Fibroblast of upper back skin (primary cell): Measurements from ENCODE around the gene PRKCE.
"Not testable (repeated sequence)": the region's sequence is repeated elsewhere in the genome, so short reads cannot be mapped to it uniquely, and the experiment has no call there.

Source experiments
- DNase-seq: peaks from one replicate; pipeline ENCODE4 v3.0.0-alpha.2; 2013

PRKCE gene

DNA sequence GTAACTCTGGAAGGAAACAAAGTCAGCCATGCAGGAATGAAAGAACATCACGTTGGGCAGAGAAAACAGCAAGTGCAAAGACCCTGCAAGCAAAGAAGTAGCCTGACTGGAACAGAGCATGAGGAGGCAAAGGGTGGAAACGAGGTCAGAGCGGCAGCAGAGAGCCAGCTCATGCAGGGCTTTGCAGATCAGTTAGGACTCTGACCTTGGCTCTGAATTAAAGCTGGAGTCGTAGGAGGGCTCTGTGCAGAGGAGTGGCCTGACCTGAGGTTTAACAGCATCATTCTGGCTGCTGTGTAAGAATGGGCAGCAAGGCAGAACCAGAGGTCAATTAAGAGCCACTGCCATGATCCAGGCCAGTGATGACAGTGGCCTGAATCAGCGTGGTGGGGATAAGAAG lies 220.7 kb downstream of the PRKCE start:
- no peak for DNase-seq

- DNase-seq, result no peak
These were observed 222.9 kb downstream of the PRKCE start for GRCh38 chr2:45874344-45874743.

GRCh38 chr2:45876611-45877010 lies 225.1 kb downstream of the PRKCE start:
- no peak for DNase-seq

- DNase-seq, result no peak
These were observed 227.9 kb downstream of the PRKCE start for GRCh38 chr2:45879406-45879805.

GRCh38 chr2:45879936-45880335 lies 228.5 kb downstream of the PRKCE start:
- no peak for DNase-seq

GRCh38 chr2:45881970-45882581 lies 230.6 kb downstream of the PRKCE start:
- no peak for DNase-seq

- DNase-seq, result peak; percentile 90
These were observed 231.5 kb downstream of the PRKCE start for GRCh38 chr2:45882707-45883602.

DNA sequence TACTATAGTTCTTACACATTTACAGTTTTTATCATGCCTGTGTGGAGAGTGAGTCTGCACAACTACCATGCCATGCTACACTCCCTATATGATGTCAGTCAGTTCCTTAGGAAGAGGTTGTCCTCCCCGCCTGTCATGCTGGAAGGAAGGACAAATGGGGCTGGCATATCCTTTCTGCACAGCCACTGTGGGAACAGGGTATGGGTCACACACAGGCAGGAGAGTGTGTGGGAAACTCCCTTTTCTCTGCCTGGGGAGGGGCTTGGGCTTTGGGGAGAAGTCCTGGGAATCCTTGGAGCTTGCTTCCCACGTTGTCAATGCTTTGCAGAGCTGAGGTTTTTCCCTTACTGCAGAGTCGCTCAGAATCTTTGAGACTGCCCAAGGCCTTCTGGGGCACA lies 232.1 kb downstream of the PRKCE start:
- DNase-seq, result no peak

DNA sequence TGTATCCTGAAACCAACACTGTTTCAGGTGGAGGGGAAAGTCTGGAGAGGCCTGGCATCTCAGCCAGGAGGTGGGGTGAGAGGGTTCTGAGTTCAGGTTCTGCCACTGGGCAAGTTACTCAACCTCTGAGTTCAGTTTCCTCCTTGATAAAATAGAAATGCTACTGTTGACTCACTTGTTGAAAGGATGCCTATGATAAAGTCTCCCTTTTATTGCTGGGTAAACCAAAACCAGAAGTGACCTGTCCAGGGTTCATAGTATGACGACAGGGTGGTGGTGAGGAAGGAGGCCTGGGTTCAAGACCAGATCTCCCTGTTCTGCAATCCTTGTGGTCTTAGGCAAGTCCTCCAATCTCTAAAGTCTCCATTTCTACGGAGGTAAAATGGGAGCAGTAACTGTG lies 232.7 kb downstream of the PRKCE start:
- DNase-seq, result no peak

- peak; percentile 21 for DNase-seq
These were observed 233.7 kb downstream of the PRKCE start for GRCh38 chr2:45885171-45885621.

DNA sequence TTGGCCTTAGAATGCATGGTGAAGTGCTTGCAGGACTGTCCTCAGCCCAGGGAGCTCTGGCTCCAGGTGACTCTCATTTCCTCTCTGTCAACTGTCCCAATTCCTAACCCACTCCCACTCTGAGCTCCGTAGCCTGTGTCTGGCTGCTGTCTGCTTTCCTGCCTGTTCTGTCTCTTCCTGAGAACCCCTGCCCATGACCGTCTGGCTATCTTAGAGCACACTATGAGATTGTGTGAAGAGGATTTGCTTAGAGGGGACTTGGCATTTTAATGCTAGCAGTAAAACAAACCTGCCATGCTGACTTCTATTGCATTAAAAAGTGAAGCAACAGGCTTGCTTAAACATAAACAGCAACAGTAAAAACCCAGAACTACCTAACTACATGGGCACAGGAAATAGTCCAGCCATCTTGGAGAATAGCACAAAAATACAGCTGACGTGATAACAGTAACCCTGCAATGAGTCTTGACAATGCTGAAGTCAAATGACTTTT lies 234.7 kb downstream of the PRKCE start:
- no peak for DNase-seq

DNA sequence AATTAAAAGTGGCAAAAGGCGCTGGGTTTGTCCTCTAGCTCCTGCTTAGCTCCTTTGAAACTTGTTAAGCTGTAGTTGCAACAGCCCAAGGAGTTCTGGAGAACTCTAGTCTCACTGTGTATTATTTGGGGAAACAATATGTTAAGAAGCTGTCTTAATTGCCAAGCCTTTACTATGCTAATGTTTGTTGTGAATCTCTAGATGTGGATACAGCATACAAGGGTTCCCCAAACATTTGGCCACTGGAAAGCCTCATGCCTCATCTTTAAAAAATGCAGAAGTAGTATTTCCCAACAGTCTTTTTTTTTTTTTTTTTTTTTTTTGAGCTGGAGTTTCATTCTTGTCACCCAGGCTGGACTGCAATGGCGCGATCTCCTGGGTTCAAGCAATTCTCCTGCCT lies 236.7 kb downstream of the PRKCE start:
- DNase-seq, result peak; percentile 55

DNA sequence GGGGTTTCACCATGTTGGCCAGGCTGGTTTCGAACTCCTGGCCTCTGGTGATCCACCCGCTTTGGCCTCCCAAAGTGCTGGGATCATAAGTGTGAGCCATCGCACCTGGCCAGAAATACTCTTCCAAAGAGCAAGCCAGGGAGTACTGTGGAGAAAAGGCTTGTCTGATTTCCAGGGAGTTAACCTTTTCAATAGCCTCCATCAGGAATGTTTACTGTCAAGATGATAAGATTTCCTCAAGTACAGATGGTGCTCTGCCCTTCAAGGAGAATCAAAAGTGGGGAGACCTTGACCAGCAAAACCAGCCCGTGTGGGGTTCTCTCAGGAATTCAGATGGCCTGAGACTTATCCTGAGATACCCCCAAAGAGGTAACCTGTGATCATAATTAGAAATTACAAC lies 237.2 kb downstream of the PRKCE start:
- no peak for DNase-seq

- peak; percentile 62 for DNase-seq
These were observed 237.6 kb downstream of the PRKCE start for GRCh38 chr2:45889053-45889452.

DNA sequence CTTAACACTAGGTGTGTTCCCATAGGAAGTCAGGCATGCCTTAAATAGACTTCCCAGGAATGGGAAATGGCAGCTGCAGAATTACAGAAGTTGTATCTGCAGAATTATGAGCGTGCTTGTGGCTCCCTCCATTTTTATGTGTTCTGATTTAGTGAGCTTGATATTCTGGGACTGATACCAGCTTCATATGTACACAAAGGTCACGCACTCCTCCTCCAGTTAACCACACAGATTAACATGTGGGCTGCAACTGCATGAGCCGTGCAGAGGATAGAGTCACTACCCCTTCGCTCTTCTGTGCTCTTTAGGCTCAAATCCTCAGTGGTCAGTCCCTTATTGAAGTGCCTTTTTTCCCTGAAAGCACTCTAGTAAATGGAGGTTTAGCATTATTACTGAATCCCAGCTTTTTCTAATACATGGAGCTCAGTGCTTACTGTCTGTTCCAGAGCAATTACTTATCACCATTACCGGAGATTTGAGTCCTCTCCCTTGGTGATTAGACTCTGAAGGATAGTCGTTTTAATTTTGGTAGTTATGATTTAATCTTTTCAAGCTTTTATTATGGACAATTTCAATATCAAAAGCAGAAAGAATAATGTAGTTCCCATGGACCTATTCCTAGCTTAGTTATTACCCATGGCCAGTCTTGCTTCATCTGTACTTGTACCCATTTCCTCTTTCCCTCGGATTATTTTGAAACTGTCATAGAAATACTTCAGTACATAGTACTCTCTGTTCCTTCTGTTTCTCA lies 238.3 kb downstream of the PRKCE start:
- no peak for DNase-seq

- DNase-seq, result not testable (repeated sequence)
These were observed 238.8 kb downstream of the PRKCE start for GRCh38 chr2:45890371-45890646.

DNA sequence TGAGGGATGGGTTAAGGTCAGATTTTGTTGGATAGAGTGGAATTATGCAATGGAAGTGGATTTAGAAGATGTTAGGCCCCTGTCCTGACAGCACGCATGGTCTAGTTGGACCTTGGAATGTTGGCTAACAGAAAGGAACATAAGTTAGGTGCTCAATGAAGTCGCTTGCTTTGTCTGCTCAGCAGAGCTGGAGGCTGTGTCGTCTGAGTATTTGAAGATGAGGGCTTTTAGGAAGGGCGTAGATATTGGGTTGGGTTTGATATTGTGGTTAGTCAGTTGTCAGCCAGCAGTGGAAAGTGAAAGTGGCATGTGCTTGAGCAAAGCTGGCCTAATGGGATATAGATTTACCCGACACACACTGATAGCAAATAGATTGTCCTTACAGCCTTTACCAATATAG lies 239.3 kb downstream of the PRKCE start:
- no peak for DNase-seq

- DNase-seq, result no peak
These were observed 240.4 kb downstream of the PRKCE start for GRCh38 chr2:45891719-45892424.

DNA sequence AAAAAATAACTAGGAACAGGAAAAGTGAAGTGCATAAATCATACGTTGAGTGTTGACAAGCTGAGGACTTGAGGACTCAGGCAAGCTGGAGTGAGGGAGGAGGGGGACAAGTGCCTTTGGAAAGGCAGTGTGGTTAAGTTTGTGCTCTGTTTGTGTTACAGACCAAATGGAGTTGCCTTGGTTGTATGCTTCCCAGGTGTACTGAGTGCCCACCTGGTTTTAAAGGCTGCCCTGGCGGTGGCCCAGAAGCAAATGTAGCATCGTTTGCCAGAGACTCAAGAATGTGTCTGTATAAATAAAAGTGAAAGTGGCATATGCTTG lies 240.9 kb downstream of the PRKCE start:
- peak; percentile 82 for DNase-seq

- peak; percentile 90 for DNase-seq
These were observed 241.3 kb downstream of the PRKCE start for GRCh38 chr2:45892757-45893156.

GRCh38 chr2:45894211-45894610 lies 242.7 kb downstream of the PRKCE start:
- DNase-seq, result no peak

DNA sequence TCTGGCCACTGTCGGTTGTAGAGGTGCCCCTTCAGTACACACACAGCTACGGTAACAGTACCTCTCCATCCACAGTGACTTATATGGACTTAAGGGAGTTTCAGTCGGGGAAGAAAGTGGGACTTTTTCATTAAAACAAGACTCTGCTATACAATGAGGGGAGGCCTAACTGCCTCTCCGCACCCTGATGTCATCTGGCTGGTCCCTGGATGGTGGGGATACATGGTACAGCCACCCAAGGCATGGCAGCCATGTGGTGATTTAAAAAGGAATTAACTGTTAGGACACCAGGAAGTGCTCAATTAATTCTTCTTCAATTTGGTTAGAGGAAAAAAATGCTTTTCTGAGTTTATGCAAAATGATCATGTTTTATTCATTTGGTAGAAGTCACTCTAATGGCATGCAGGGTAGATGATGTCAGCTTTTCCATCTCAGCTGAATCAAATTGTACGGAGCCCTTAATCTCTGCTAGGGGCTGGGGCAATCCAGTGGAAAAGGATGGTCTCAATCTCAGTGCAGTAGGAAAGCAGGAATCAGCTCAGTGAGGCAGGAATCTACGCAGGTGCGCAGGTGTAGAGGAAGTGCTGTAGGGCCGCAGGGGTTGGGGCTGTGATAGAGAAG lies 243.9 kb downstream of the PRKCE start:
- DNase-seq, result peak; percentile 81

DNA sequence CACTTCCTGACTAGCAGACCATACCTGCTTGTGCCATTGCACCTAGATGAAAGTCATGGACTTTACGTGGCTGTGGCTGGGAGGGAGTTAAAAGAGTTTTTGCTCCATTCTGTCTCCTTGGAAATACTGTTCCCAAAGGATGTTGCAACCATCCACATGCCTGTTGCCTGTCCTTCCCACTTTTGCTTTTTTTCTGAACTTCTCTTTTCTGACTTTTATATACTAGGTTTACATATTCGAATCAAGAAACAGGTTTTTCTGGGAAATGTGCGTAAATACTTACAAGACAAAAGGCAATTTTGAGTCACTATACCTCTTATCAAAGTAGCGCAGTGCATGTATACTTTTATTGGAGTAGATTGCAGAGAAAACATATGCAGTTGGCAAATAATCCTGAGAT lies 244.8 kb downstream of the PRKCE start:
- DNase-seq, result no peak
